CD4-positive, alpha-beta memory T cell (primary cell): ENCODE measurements around the gene CUEDC1. TPM values are rescaled to one million over a fixed set of nuclear protein-coding genes. Genes with fewer than 3 reads are reported as not detected.
A peak's percentile ranks its signal among the peaks of the same experiment; 100 is the strongest.
"Not testable (repeated sequence)": the region's sequence is repeated elsewhere in the genome, so short reads cannot be mapped to it uniquely, and the experiment has no call there.

Source experiments
- CTCF ChIA-PET: fragments of 350-600 bp; sonication (Branson Sonifier 250); formaldehyde crosslinking; loops from one replicate; lab custom pipeline; 2021; ENCODE audit warnings: inconsistent platforms; ENCODE audit not compliant: partially characterized antibody; lab: Charles Lee
- POLR2A ChIA-PET: fragments of 350-600 bp; sonication (Branson Sonifier 250); formaldehyde crosslinking; loops from one replicate; lab custom pipeline; 2021; ENCODE audit not compliant: partially characterized antibody; lab: Charles Lee
- DNase-seq, 5 donors: peaks; one replicate each; pipeline versions ENCODE4 v3.0.0 to v3.0.0-alpha.2; 2020 to 2022; ENCODE audit warnings: mixed read lengths in 1 of 5
- H3K27ac ChIP-seq: one replicate; pipeline ENCODE4 v1.7.0; 2013; ENCODE audit warnings: low read depth, low read length
- H3K27me3 ChIP-seq: 2 replicates; pipeline ENCODE4 v1.7.0; 2013; ENCODE audit warnings: mild to moderate bottlenecking, low read length, moderate library complexity; ENCODE audit not compliant: insufficient read depth
- H3K36me3 ChIP-seq: 2 replicates; pipeline ENCODE4 v1.7.0; 2013; ENCODE audit warnings: mild to moderate bottlenecking, low read length, moderate library complexity; ENCODE audit not compliant: insufficient read depth
- H3K4me1 ChIP-seq: 2 replicates; pipeline ENCODE4 v1.7.0; 2013; ENCODE audit warnings: mild to moderate bottlenecking, low read length, moderate library complexity; ENCODE audit not compliant: insufficient read depth
- H3K4me3 ChIP-seq, 2 donors: one replicate each; pipeline ENCODE4 v1.7.0; 2013; ENCODE audit warnings: low read length in 2 of 2, mild to moderate bottlenecking in 1 of 2
- H3K9me3 ChIP-seq, 2 donors: one replicate each; pipeline ENCODE4 v1.7.0; 2013; ENCODE audit warnings: low read length in 2 of 2, control low read depth in 1 of 2; ENCODE audit not compliant: control insufficient read depth in 1 of 2
- H3K27ac Mint-ChIP-seq, 7 donors: one replicate each; pipeline ENCODE4 v1.8.0; 2020 to 2021; ENCODE audit warnings: mixed read lengths in 7 of 7, mild to moderate bottlenecking in 6 of 7, inconsistent platforms in 3 of 7, moderate library complexity in 3 of 7
- H3K27me3 Mint-ChIP-seq, 2 donors: one replicate each; pipeline ENCODE4 v1.8.0; 2020 to 2021; ENCODE audit warnings: mixed read lengths in 2 of 2
- H3K36me3 Mint-ChIP-seq, 2 donors: one replicate each; pipeline ENCODE4 v1.8.0; 2020 to 2021; ENCODE audit warnings: mixed read lengths in 2 of 2, inconsistent platforms in 1 of 2, mild to moderate bottlenecking in 1 of 2
- H3K4me1 Mint-ChIP-seq, 4 donors: one replicate each; pipeline ENCODE4 v1.8.0; 2020 to 2021; ENCODE audit warnings: mixed read lengths in 4 of 4, mild to moderate bottlenecking in 1 of 4
- H3K4me3 Mint-ChIP-seq, 8 donors: one replicate each; pipeline ENCODE4 v1.8.0; 2020 to 2021; ENCODE audit warnings: mixed read lengths in 8 of 8, mild to moderate bottlenecking in 7 of 8, moderate library complexity in 6 of 8, inconsistent platforms in 3 of 8
- H3K9me3 Mint-ChIP-seq, 8 donors: one replicate each; pipeline ENCODE4 v1.8.0; 2020 to 2021; ENCODE audit warnings: mixed read lengths in 8 of 8, mild to moderate bottlenecking in 5 of 8, inconsistent platforms in 3 of 8, moderate library complexity in 1 of 8
- intact Hi-C: fragments of 100-400 bp; cut with micrococcal nuclease; formaldehyde crosslinking; loops from one replicate; pipeline ENCODE4 v1.15.1; 2023
- polyA plus RNA-seq, 2 donors: library from polyadenylated mRNA; unstranded; fragments of 300-500 nt; fragmentation: Illumina TruSeq; gene quantifications; one replicate each; pipeline ENCODE4 v1.2.3, GENCODE V29; 2021
- total RNA-seq, 2 experiments: library from RNA; stranded (reverse); gene quantifications; one replicate each; pipeline ENCODE4 v1.2.3, GENCODE V29; 2021

CUEDC1 gene
- total and polyA plus RNA-seq, 4 experiments from 2014 or later: 0.61 to 0.90 TPM; not detected in 2

- Mint-ChIP-seq H3K27me3 (no peaks in the 10 kb centered on the region), H3K9me3 (no peaks in the 10 kb centered on the region), H3K4me1 (peaks cover 51 to 80% (median 67%) of the 10 kb centered on the region in 4 donors), H3K27ac (peak overlapping the region in 6 of 7 donors; percentile 1 to 82 (median 40)), H3K4me3 (peak overlapping the region in 6 of 8 donors; percentile 36 to 73 (median 46)), H3K36me3 (peaks cover 34 to 81% of the 10 kb centered on the region in 2 donors)
- no peak for DNase-seq
- ChIA-PET CTCF (interaction anchor here (0.9 to 2.2 kb wide), 11 partner anchors 8 to 91 kb away, joined by 3 to 7 read pairs (median 3); partner anchors contain the start of gene CUEDC1), POLR2A (interaction anchor here (0.8 to 2.8 kb wide), 6 partner anchors 11 to 28 kb away, joined by 3 to 13 read pairs (median 4); partner anchors contain the start of gene SRSF1)
- peaks cover 56% of the 10 kb centered on the region for H3K4me1 ChIP-seq
- no peaks in the 10 kb centered on the region for H3K9me3 ChIP-seq
- intact Hi-C loops: no loop called here
- no peaks in the 10 kb centered on the region for H3K27me3 ChIP-seq
- H3K27ac ChIP-seq: no peak overlapping the region
- H3K4me3 ChIP-seq: no peak overlapping the region
- H3K36me3 ChIP-seq: peaks cover 19% of the 10 kb centered on the region
Measured at GRCh38 chr17:57982452-57983170, 27.4 kb upstream of the CUEDC1 start.

DNA sequence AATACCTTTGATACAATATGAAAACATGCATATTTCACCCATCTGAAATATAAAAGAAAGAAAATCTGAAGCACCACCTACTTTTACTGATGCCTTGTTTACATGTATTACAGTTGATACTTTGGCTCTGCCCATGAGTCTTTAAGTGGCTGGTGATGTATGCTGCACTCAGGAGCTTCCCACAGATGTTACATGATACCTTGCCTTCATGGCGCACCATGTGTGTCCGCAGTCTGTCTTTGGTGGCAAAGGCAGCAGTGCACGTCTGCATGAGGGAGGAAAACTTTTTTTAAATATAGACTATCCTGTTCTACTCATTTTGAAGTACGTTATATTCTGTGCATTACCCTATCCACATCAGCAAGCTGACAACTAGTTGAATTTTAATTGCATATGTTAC is 25.3 kb upstream of the CUEDC1 start:
- intact Hi-C loops: no loop called here
- Mint-ChIP-seq H3K27me3 (no peaks in the 10 kb centered on the region), H3K4me1 (peaks cover 45 to 60% (median 54%) of the 10 kb centered on the region in 4 donors), H3K4me3 (no peak overlapping the region), H3K27ac (peak overlapping the region in 2 of 7 donors; percentile 5 to 45), H3K36me3 (peaks cover 50 to 85% of the 10 kb centered on the region in 2 donors), H3K9me3 (no peaks in the 10 kb centered on the region)
- Histone ChIP-seq H3K4me1 (peaks cover 42% of the 10 kb centered on the region), H3K4me3 (no peak overlapping the region), H3K27ac (no peak overlapping the region), H3K36me3 (peaks cover 39% of the 10 kb centered on the region), H3K9me3 (no peaks in the 10 kb centered on the region), H3K27me3 (no peaks in the 10 kb centered on the region)
- ChIA-PET CTCF (interaction anchor here (1.5 to 2.2 kb wide), 4 partner anchors 16 to 27 kb away, joined by 3 to 11 read pairs (median 7); partner anchors contain the start of gene SRSF1), POLR2A (no interaction called here)
- DNase-seq: no peak

- POLR2A ChIA-PET: no interaction called here
- H3K9me3 ChIP-seq: no peaks in the 10 kb centered on the region
- peaks cover 63 to 87% of the 10 kb centered on the region in 2 donors for H3K36me3 Mint-ChIP-seq
Measured at GRCh38 chr17:57979076-57979475, 23.9 kb upstream of the CUEDC1 start.

DNA sequence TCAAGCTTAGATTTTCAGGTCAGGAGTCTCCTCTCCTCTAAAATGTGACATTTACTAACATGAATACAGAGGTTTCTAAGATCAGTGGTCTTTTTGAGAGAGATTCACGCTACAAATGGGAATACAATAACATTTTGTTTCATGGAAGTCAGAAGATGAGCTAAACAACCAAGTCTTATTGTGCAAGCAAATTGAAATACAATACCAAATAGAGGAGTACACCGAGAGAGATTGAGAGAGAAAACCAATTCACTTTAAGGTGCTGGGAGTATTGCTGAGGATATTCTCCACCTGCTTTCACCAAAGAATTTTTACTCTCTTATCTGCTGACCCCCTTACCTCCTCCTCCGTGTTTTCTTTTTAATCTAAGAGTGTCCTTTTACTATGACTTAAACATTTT is 21.4 kb upstream of the CUEDC1 start:
- CTCF ChIA-PET: interaction anchor here (1.0 to 3.0 kb wide), 4 partner anchors 10 to 23 kb away, joined by 3 to 16 read pairs (median 5); no protein-coding TSS in a partner anchor
- intact Hi-C loops: no loop called here

More at GRCh38 chr17:57979076-57979475, 23.9 kb upstream of the CUEDC1 start:
- H3K36me3 ChIP-seq: peaks cover 51% of the 10 kb centered on the region
- Mint-ChIP-seq H3K27ac (peak overlapping the region in 3 of 7 donors; percentile 2 to 16 (median 2)), H3K4me3 (no peak overlapping the region), H3K4me1 (peaks cover 34 to 46% (median 40%) of the 10 kb centered on the region in 4 donors), H3K9me3 (no peaks in the 10 kb centered on the region), H3K27me3 (no peaks in the 10 kb centered on the region)
- H3K27ac ChIP-seq: no peak overlapping the region
- peaks cover 27% of the 10 kb centered on the region for H3K4me1 ChIP-seq
- no peaks in the 10 kb centered on the region for H3K27me3 ChIP-seq
- no peak for DNase-seq
- CTCF ChIA-PET: interaction anchor here (0.7 to 1.8 kb wide), 2 partner anchors 17 to 28 kb away, joined by 3 read pairs; partner anchors contain the start of gene SRSF1
- no peak overlapping the region for H3K4me3 ChIP-seq
- intact Hi-C loops: no loop called here

GRCh38 chr17:57975044-57975443 is 19.8 kb upstream of the CUEDC1 start:
- CTCF ChIA-PET: interaction anchor here (0.9 to 3.0 kb wide), 6 partner anchors 8 to 24 kb away, joined by 3 to 16 read pairs (median 4); no protein-coding TSS in a partner anchor
- H3K27ac Mint-ChIP-seq: peak overlapping the region in 1 of 7 donors; percentile 30
- no peaks in the 10 kb centered on the region for H3K4me1 ChIP-seq
- H3K36me3 ChIP-seq: peaks cover 46% of the 10 kb centered on the region
- H3K27me3 Mint-ChIP-seq: no peaks in the 10 kb centered on the region
- no peak for DNase-seq
- H3K9me3 Mint-ChIP-seq: no peaks in the 10 kb centered on the region
- H3K27ac ChIP-seq: no peak overlapping the region
- no peak overlapping the region for H3K4me3 ChIP-seq
- peaks cover 50 to 68% of the 10 kb centered on the region in 2 donors for H3K36me3 Mint-ChIP-seq
- POLR2A ChIA-PET: interaction anchor here (1.3 to 1.8 kb wide), 2 partner anchors 11 to 32 kb away, joined by 5 read pairs; partner anchors contain the start of gene SRSF1
- intact Hi-C loops: no loop called here
- peaks cover 4 to 9% (median 6%) of the 10 kb centered on the region in 4 donors for H3K4me1 Mint-ChIP-seq
- no peak overlapping the region for H3K4me3 Mint-ChIP-seq
- no peaks in the 10 kb centered on the region for H3K27me3 ChIP-seq
- H3K9me3 ChIP-seq: no peaks in the 10 kb centered on the region

More for the DNA sequence above, 21.4 kb upstream of the CUEDC1 start:
- H3K9me3 Mint-ChIP-seq: no peaks in the 10 kb centered on the region
- no peaks in the 10 kb centered on the region for H3K27me3 Mint-ChIP-seq
- no peaks in the 10 kb centered on the region for H3K27me3 ChIP-seq
- H3K4me3 Mint-ChIP-seq: no peak overlapping the region
- POLR2A ChIA-PET: interaction anchor here (1.1 to 1.8 kb wide), 4 partner anchors 10 to 30 kb away, joined by 3 to 5 read pairs (median 5); partner anchors contain the start of genes SRSF1 and VEZF1
- no peak for DNase-seq
- peaks cover 10 to 21% (median 16%) of the 10 kb centered on the region in 4 donors for H3K4me1 Mint-ChIP-seq
- peaks cover 2% of the 10 kb centered on the region for H3K4me1 ChIP-seq
- H3K4me3 ChIP-seq: no peak overlapping the region
- no peak overlapping the region for H3K27ac ChIP-seq
- no peaks in the 10 kb centered on the region for H3K9me3 ChIP-seq
- H3K36me3 ChIP-seq: peaks cover 48% of the 10 kb centered on the region
- peak overlapping the region in 3 of 7 donors; percentile 7 to 8 (median 7) for H3K27ac Mint-ChIP-seq
- H3K36me3 Mint-ChIP-seq: peaks cover 57 to 81% of the 10 kb centered on the region in 2 donors

GRCh38 chr17:57974053-57974824 is 19.0 kb upstream of the CUEDC1 start:
- H3K4me3 ChIP-seq, H3K27me3 Mint-ChIP-seq, DNase-seq, H3K27me3 ChIP-seq, H3K4me1 ChIP-seq, H3K27ac ChIP-seq, H3K4me3 Mint-ChIP-seq, H3K4me1 Mint-ChIP-seq, intact Hi-C loops, H3K9me3 Mint-ChIP-seq, H3K9me3 ChIP-seq: not testable (repeated sequence)
- ChIA-PET POLR2A (interaction anchor here (1.6 kb wide), 1 partner anchor 14 kb away, joined by 4 read pairs; the partner anchor contains the start of gene VEZF1), CTCF (interaction anchor here (1.1 to 1.4 kb wide), 2 partner anchors 9 to 22 kb away, joined by 3 read pairs; no protein-coding TSS in a partner anchor)
- Mint-ChIP-seq H3K36me3 (peaks cover 49 to 62% of the 10 kb centered on the region in 2 donors), H3K27ac (peak overlapping the region in 1 of 7 donors; percentile 43)
- H3K36me3 ChIP-seq: peaks cover 46% of the 10 kb centered on the region
